HG03045 (cell line): Measurements from ENCODE around the gene IGSF23.
"Not testable (repeated sequence)": the region's sequence is repeated elsewhere in the genome, so short reads cannot be mapped to it uniquely, and the experiment has no call there.

Source experiments
- ATAC-seq: cut with Tn5 transposase; IDR thresholded peaks from one replicate; pipeline ENCODE4 v1.9.1; 2021; ENCODE audit warnings: mild to moderate bottlenecking, moderate library complexity; ENCODE audit not compliant: unreplicated experiment

Gene IGSF23

GRCh38 chr19:44661205-44661604 is 47.8 kb downstream of the IGSF23 start:
- no peak for ATAC-seq

GRCh38 chr19:44661904-44662303 is 48.5 kb downstream of the IGSF23 start:
- no peak for ATAC-seq

DNA sequence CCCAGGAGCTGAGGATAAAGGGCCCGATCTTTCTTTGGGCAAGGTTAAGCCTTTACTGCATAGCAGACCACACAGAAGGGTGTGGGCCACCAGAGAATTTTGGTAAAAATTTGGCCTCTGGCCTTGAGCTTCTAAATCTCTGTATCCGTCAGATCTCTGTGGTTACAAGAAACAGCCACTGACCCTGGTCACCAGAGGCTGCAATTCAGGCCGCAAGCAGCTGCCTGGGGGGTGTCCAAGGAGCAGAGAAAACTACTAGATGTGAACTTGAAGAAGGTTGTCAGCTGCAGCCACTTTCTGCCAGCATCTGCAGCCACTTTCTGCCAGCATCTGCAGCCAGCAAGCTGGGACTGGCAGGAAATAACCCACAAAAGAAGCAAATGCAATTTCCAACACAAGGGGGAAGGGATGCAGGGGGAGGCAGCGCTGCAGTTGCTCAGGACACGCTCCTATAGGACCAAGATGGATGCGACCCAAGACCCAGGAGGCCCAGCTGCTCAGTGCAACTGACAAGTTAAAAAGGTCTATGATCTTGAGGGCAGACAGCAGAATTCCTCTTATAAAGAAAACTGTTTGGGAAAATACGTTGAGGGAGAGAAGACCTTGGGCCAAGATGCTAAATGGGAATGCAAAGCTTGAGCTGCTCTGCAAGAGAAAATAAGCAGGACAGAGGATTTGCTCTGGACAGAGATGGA is 49.5 kb downstream of the IGSF23 start:
- ATAC-seq: no peak

DNA sequence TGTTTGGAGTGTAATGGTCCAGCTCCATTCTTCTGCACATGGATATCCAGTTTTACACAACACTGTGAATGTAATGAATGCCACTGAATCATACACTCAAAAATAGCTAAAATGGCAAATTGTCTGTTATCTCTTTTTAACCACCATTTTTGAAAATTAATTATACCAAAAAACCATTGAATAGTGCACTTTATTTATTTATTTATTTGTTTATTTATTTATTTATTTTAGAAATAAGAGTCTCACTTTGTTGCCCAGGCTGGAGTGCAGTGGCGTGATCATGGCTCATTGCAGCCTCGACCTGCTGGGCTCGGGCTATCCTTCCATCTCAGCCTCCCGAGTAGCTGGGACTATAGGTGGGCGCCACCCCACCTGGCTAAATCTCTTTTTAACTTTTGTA is 50.6 kb downstream of the IGSF23 start:
- no peak for ATAC-seq

GRCh38 chr19:44664976-44665375 is 51.6 kb downstream of the IGSF23 start:
- ATAC-seq: no peak

- no peak for ATAC-seq
Observed at GRCh38 chr19:44666852-44667556, 53.6 kb downstream of the IGSF23 start.

DNA sequence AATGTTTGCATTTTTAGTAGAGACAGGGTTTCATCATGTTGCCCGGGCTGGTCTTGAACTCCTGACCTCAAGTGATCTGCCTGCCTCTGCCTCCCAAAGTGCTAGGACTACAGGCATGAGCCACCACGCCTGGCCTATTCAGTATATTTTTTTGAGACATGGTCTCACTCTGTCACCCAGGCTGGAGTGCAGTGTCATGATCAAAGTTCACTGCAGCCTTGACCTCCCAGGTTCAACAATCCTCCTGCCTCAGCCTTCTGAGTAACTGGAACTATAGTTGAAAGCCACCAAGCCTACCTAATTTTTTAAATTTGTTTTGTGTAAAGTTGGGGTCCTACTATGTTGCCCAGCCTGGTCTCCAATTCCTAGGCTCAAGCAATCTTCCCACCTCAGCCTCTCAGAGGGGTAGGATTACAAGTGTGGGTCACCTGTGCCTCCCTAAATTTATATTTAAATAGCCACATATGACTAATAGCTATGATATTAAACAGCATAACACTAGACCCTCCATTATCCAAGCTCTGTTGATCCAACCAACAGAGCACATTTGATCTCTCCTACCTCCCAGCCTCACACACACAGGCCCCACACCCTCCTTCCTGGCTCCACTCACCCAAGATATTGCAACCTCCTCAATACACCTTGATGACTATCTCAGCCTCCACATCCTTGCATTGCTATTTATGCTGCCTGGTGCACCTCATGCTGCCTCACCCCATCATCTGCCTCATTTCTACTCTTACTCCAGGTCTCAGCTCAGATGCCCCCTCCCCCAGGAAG is 55.8 kb downstream of the IGSF23 start:
- no peak for ATAC-seq

DNA sequence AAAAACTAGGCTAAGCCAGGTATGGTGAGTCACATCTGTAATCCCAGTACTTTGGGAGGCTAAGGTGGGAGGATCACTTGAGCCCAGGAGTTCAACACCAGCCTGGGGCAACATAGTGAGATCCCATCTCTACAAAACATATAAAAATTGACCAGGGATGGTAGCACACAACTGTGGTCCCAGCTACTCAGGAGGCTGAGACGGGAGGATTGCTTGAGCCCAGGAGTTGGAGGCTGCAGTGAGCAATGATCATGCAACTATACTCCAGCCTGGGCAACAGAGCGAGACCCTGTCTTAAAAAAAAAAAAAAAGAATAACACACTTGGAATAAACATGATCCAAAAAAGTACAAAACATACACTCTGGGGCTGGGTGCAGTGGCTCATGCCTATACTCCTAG is 56.7 kb downstream of the IGSF23 start:
- ATAC-seq: not testable (repeated sequence)

GRCh38 chr19:44671400-44671799 is 58.0 kb downstream of the IGSF23 start, which contains the start of gene CEACAM19:
Gene CEACAM19, plus strand, starts transcription at chr19:44671482. Its CDS starts 450 bp downstream, at chr19:44671932.
- ATAC-seq: no peak

- no peak for ATAC-seq
Observed at GRCh38 chr19:44672226-44672625, 58.9 kb downstream of the IGSF23 start.

DNA sequence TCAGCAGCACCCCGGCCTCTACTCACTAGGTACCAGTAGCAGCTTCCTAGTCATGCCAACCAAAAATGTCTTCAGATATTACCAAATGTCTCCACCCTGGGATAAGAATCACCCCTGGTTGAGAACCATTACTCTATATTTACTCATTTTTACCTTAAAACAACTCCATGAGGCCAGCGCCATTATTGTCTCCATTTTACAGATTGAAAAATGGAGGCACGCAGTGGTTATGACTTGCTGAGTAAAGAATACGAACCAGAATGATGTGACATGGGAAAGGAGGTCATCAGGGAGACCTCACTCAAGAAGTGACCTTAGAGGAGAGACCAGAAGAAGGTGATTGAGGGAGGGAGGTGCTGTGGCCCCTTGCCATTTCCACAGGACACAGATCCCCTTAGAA is 60.1 kb downstream of the IGSF23 start:
- ATAC-seq: no peak

GRCh38 chr19:44675521-44675920 is 62.2 kb downstream of the IGSF23 start:
- ATAC-seq: no peak

- ATAC-seq: no peak
Observed at GRCh38 chr19:44677019-44677811, 63.9 kb downstream of the IGSF23 start.

GRCh38 chr19:44680536-44680935 is 67.2 kb downstream of the IGSF23 start:
- ATAC-seq: no peak

GRCh38 chr19:44681992-44682790 is 68.8 kb downstream of the IGSF23 start:
- ATAC-seq: no peak

DNA sequence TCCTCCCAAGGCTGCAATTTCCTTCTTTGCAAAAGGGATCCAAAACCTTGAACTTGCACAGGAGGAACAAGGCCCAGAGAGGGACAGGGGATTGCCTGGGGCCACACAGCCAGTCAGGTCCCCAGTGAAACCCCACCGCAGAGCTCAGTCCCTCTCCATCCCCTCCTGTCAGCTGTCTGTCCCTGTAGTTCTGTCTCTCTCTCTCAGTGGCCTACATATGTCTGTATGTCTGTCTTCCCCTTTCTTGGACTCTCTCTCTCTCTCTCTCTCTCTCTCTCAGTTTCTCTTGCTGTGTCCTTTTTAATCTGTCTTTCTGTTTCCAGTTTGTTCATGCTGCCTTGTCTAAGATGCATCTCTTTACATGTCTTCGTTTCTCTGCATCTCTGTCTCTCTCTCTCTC is 69.4 kb downstream of the IGSF23 start:
- no peak for ATAC-seq

DNA sequence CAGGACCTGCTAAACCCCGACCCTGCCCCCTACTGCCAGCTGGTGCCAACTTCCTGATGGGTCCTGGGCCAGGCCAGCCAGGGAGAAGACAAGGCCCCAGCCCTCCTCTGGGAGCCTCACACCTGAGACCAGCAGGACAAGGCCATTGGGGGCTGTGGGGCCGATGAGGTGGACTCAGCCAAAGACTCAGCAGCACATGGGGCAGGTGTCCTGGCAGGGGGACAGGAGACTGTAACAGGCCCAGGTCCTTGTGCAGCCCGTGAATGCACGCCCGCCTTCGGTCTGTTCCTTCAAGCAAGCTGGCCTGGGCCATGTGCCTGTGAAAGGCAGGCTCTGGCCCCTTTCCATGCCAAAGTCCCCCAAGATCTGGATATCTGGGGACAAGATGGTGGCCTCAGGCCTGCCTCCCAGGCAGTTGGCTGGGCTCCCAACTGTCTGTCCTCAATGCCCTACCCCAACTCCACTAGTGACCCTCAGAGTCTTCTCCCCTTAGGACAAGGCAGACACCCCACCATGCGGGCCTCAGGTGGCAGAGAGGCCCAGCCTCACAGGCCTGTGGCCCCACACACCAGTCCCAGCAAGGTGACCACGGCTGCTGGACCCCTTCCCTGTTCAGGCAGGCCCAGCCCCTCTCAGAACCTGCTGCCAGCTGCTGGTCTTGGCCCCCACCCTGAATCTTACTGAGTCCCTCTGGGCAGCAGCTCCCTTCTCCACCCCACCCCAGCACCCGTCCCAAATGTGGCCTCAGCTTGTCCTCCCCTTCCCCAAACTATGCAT is 70.3 kb downstream of the IGSF23 start:
- no peak for ATAC-seq

DNA sequence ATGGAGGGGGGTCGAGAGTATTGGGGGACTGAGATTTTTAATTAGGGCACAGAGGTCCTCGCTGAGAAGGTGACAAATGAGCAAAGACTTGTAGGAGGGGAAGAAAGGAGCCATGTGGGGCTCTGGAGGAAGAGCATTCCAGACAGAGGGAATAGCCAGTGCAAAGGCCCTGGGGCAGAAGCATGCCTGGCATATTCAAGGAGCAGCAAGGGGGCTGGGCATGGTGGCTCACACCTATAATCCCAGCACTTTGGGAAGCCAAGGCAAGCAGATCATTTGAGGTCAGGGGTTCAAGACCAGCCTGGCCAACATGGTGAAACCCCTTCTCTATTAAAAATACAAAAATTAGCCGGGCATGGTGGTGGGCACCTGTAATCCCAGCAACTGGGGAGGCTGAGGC is 71.0 kb downstream of the IGSF23 start:
- ATAC-seq: not testable (repeated sequence)
